H1 (cell line): ENCODE results near the gene CHST9. TPM values are rescaled to one million over a fixed set of nuclear protein-coding genes. Genes with fewer than 3 reads are reported as not detected.

Experiments used
- CTCF ChIA-PET: fragments of 300-600 bp; sonication (Branson Sonifier 250); formaldehyde crosslinking; loops from one replicate; lab custom pipeline; 2021; ENCODE audit not compliant: partially characterized antibody; lab: Charles Lee
- POLR2A ChIA-PET: fragments of 300-600 bp; sonication (Branson Sonifier 250); formaldehyde crosslinking; loops from one replicate; lab custom pipeline; 2021; ENCODE audit warnings: inconsistent platforms; ENCODE audit not compliant: partially characterized antibody; lab: Charles Lee
- DNase-seq, 2 experiments: peaks; one replicate each; pipeline versions ENCODE4 v3.0.0 to v3.0.0-alpha.2; 2010 to 2022; ENCODE audit warnings: low spot score in 2 of 2, low read depth in 1 of 2, mixed read lengths in 1 of 2
- FAIRE-seq: peaks from 2 replicates; lab custom pipeline; 2011; peaks lifted over from hg19 to GRCh38; lab: Jason Lieb, UNC
- H2AFZ ChIP-seq: 2 replicates; pipeline ENCODE4 v1.8.1; 2012; ENCODE audit warnings: low read length, inconsistent platforms
- H2AK5ac ChIP-seq: 2 replicates; pipeline ENCODE4 v1.6.1; 2013; ENCODE audit warnings: low read depth, low read length
- H2BK120ac ChIP-seq: replicated peaks from 2 replicates; pipeline ENCODE3; 2013; ENCODE audit warnings: low read depth, low read length, inconsistent platforms
- H2BK12ac ChIP-seq: 2 replicates; pipeline ENCODE4 v1.6.1; 2013; ENCODE audit warnings: low read depth, low read length
- H2BK15ac ChIP-seq: 2 replicates; pipeline ENCODE4 v1.6.1; 2013; ENCODE audit warnings: low read length
- H2BK20ac ChIP-seq: 2 replicates; pipeline ENCODE4 v1.6.1; 2013; ENCODE audit warnings: low read length
- H2BK5ac ChIP-seq: 2 replicates; pipeline ENCODE4 v1.6.1; 2013; ENCODE audit warnings: low read depth, low read length
- H3K14ac ChIP-seq: 2 replicates; pipeline ENCODE4 v1.6.1; 2013; ENCODE audit warnings: inconsistent platforms; ENCODE audit not compliant: insufficient read length
- H3K18ac ChIP-seq: 2 replicates; pipeline ENCODE4 v1.6.1; 2013; ENCODE audit warnings: low read length; ENCODE audit errors: extremely low read depth
- H3K23ac ChIP-seq: 2 replicates; pipeline ENCODE4 v1.6.1; 2013; ENCODE audit warnings: inconsistent platforms; ENCODE audit not compliant: insufficient read length
- H3K23me2 ChIP-seq: 2 replicates; pipeline ENCODE4 v1.6.1; 2013; ENCODE audit warnings: low read depth, low read length
- H3K27ac ChIP-seq: 2 replicates; pipeline ENCODE4 v1.6.1; 2011; ENCODE audit warnings: low read depth, low read length, inconsistent platforms
- H3K27me3 ChIP-seq, 4 experiments: replicated peaks in 1 of 4; 1 replicate in 1 of 4; 2 replicates in 3 of 4; pipeline versions ENCODE4 v1.6.1 to v1.8.1; 2011 to 2013; ENCODE audit warnings: low read length in 3 of 4, mild to moderate bottlenecking in 3 of 4, inconsistent platforms in 2 of 4, mixed read lengths in 2 of 4, moderate library complexity in 1 of 4; ENCODE audit not compliant: control insufficient read depth in 3 of 4, insufficient read depth in 3 of 4; ENCODE audit errors: extremely low read depth in 1 of 4
- H3K36me3 ChIP-seq, 4 experiments: 2 replicates each; pipeline versions ENCODE4 v1.6.1 to v1.8.1; 2011 to 2013; ENCODE audit warnings: mild to moderate bottlenecking in 4 of 4, low read length in 3 of 4, moderate library complexity in 2 of 4, control low read depth in 1 of 4, inconsistent platforms in 1 of 4; ENCODE audit not compliant: insufficient read depth in 4 of 4, control insufficient read depth in 2 of 4
- H3K4ac ChIP-seq: replicated peaks from 2 replicates; pipeline ENCODE3; 2013; ENCODE audit warnings: low read length, low read depth, mixed read lengths, inconsistent platforms; ENCODE audit not compliant: insufficient read length
- H3K4me1 ChIP-seq, 4 experiments: replicated peaks in 1 of 4; 1 replicate in 1 of 4; 2 replicates in 3 of 4; pipeline versions ENCODE4 v1.6.1 to v1.8.1; 2011 to 2013; ENCODE audit warnings: low read length in 3 of 4, inconsistent platforms in 2 of 4, mixed read lengths in 1 of 4; ENCODE audit not compliant: insufficient read depth in 4 of 4, control insufficient read depth in 3 of 4
- H3K4me2 ChIP-seq, 2 experiments: 2 replicates each; pipeline versions ENCODE4 v1.6.1 to v1.8.1; 2011 to 2013; ENCODE audit warnings: low read depth in 2 of 2, low read length in 2 of 2, control low read depth in 1 of 2, inconsistent platforms in 1 of 2, mild to moderate bottlenecking in 1 of 2; ENCODE audit not compliant: insufficient read depth in 1 of 2
- H3K4me3 ChIP-seq, 4 experiments: fragments of 200-600, 300-600 bp in 1 of 4; sonication (generic), shearing (Covaris generic), sonication (Bioruptor Twin) in 1 of 4; 2 replicates each; pipeline versions ENCODE4 v1.5.1 to v1.8.1; 2011 to 2016; ENCODE audit warnings: low read length in 4 of 4, low read depth in 3 of 4, control low read depth in 2 of 4, inconsistent platforms in 2 of 4, mild to moderate bottlenecking in 2 of 4, mixed read lengths in 1 of 4, moderate library complexity in 1 of 4; ENCODE audit not compliant: insufficient read depth in 2 of 4; ENCODE audit errors: extremely low read depth in 1 of 4
- H3K56ac ChIP-seq: replicated peaks from 2 replicates; pipeline ENCODE3; 2013; ENCODE audit warnings: low read depth, mild to moderate bottlenecking, mixed read lengths, low read length, inconsistent platforms; ENCODE audit not compliant: insufficient read length
- H3K79me1 ChIP-seq: 2 replicates; pipeline ENCODE4 v1.6.1; 2013; ENCODE audit warnings: low read depth, low read length, control low read depth
- H3K79me2 ChIP-seq, 2 experiments: 2 replicates each; pipeline versions ENCODE4 v1.6.1 to v1.8.1; 2012 to 2013; ENCODE audit warnings: low read length in 2 of 2, mild to moderate bottlenecking in 2 of 2, inconsistent platforms in 1 of 2; ENCODE audit not compliant: insufficient read depth in 2 of 2, control insufficient read depth in 1 of 2
- H3K9ac ChIP-seq, 4 experiments: replicated peaks in 1 of 4; 1 replicate in 1 of 4; 2 replicates in 3 of 4; pipeline versions ENCODE4 v1.6.1 to v1.8.1; 2011 to 2013; ENCODE audit warnings: low read depth in 3 of 4, low read length in 3 of 4, control low read depth in 2 of 4, mild to moderate bottlenecking in 2 of 4, moderate library complexity in 2 of 4, inconsistent platforms in 1 of 4; ENCODE audit errors: extremely low read depth in 1 of 4
- H3K9me3 ChIP-seq, 2 experiments: 2 replicates each; pipeline versions ENCODE4 v1.6.1 to v1.8.1; 2012 to 2013; ENCODE audit warnings: mild to moderate bottlenecking in 2 of 2, moderate library complexity in 2 of 2, control low read depth in 1 of 2, inconsistent platforms in 1 of 2, low read depth in 1 of 2, low read length in 1 of 2, mixed read lengths in 1 of 2; ENCODE audit not compliant: insufficient read depth in 2 of 2
- H4K20me1 ChIP-seq, 2 experiments: replicated peaks in 1 of 2; 2 replicates each; pipeline versions ENCODE3 to v1.8.1; 2011 to 2013; ENCODE audit warnings: inconsistent platforms in 2 of 2, low read length in 2 of 2, mild to moderate bottlenecking in 1 of 2; ENCODE audit not compliant: insufficient read depth in 2 of 2, control insufficient read depth in 1 of 2
- H4K5ac ChIP-seq: 2 replicates; pipeline ENCODE4 v1.6.1; 2013; ENCODE audit warnings: low read length, low read depth, mixed read lengths, inconsistent platforms; ENCODE audit not compliant: insufficient read length
- H4K8ac ChIP-seq: 2 replicates; pipeline ENCODE4 v1.8.0; 2013; ENCODE audit warnings: mild to moderate bottlenecking, moderate library complexity, low read length, inconsistent platforms; ENCODE audit not compliant: insufficient read depth; ENCODE audit errors: extremely low read depth
- H4K91ac ChIP-seq: replicated peaks from 2 replicates; pipeline ENCODE3; 2013; ENCODE audit warnings: low read length, mixed read lengths, inconsistent platforms; ENCODE audit not compliant: insufficient read length
- BCL11A ChIP-seq, 2 experiments: IDR thresholded peaks; one replicate each; pipeline ENCODE4 v1.6.1; 2011; ENCODE audit warnings: low read depth in 2 of 2, low read length in 2 of 2, mild to moderate bottlenecking in 2 of 2
- CBX5 ChIP-seq: fragments of 300-800, 300-1000 bp; sonication (generic); IDR thresholded peaks from 2 replicates; pipeline ENCODE4 v1.7.1; 2016; ENCODE audit warnings: antibody characterized with exemption, low read length, low read depth
- CREB1 ChIP-seq: IDR thresholded peaks from 2 replicates; pipeline ENCODE4 v1.6.1; 2012; ENCODE audit warnings: inconsistent platforms
- HDAC6 ChIP-seq: IDR thresholded peaks from one replicate; pipeline ENCODE4 v1.7.1; 2012; ENCODE audit warnings: low read depth, mild to moderate bottlenecking, inconsistent platforms, low read length, moderate library complexity
- JUN ChIP-seq: IDR thresholded peaks from 2 replicates; pipeline ENCODE4 v1.6.1; 2011; ENCODE audit warnings: low read depth, mild to moderate bottlenecking, improper control_type of control experiment, low read length
- MAFK ChIP-seq: IDR thresholded peaks from 2 replicates; pipeline ENCODE4 v1.6.1; 2012; ENCODE audit warnings: low read depth, mild to moderate bottlenecking, improper control_type of control experiment, low read length
- NRF1 ChIP-seq: IDR thresholded peaks from 2 replicates; pipeline ENCODE4 v1.6.1; 2011; ENCODE audit warnings: mild to moderate bottlenecking, low read depth, low read length, improper control_type of control experiment
- POLR2AphosphoS5 ChIP-seq: IDR thresholded peaks from 2 replicates; pipeline ENCODE4 v1.6.1; 2011; ENCODE audit warnings: low read depth, low read length
- RNF2 ChIP-seq: fragments of 200-900, 300-1000 bp; sonication (generic); IDR thresholded peaks from 2 replicates; pipeline ENCODE4 v1.7.1; 2016; ENCODE audit warnings: borderline replicate concordance, low read depth, mild to moderate bottlenecking, antibody characterized with exemption, low read length; ENCODE audit not compliant: poor library complexity, severe bottlenecking; ENCODE audit errors: missing control alignments
- RXRA ChIP-seq: IDR thresholded peaks from 2 replicates; pipeline ENCODE4 v1.6.1; 2011; ENCODE audit warnings: low read depth, mild to moderate bottlenecking, low read length, moderate library complexity; ENCODE audit not compliant: insufficient read depth
- SAP30 ChIP-seq: fragments of 300-600 bp; sonication (generic); IDR thresholded peaks from 2 replicates; pipeline ENCODE4 v1.7.1; 2012; ENCODE audit warnings: low read length, moderate library complexity, mild to moderate bottlenecking, inconsistent platforms; ENCODE audit not compliant: insufficient read depth, insufficient replicate concordance
- SP4 ChIP-seq: IDR thresholded peaks from 2 replicates; pipeline ENCODE4 v1.6.1; 2012; ENCODE audit warnings: low read length, inconsistent platforms
- WGBS, 2 experiments: shearing (Covaris generic) in 1 of 2; methylation state at CpG; one replicate each; pipeline versions ENCODE4 v1.1.6 to v1.1.7; 2013 to 2015; ENCODE audit warnings: low lambda C conversion rate in 2 of 2, mixed read lengths in 2 of 2, inconsistent platforms in 1 of 2, low coverage in 1 of 2, missing lambda C conversion rate in 1 of 2; ENCODE audit not compliant: insufficient replicate concordance in 2 of 2, insufficient coverage in 1 of 2, insufficient read length in 1 of 2; ENCODE audit errors: extremely low coverage in 1 of 2, missing lambda C conversion rate in 1 of 2; 5-methylcytosine and 5-hydroxymethylcytosine counted together
- polyA plus RNA-seq, 7 experiments: library from polyadenylated mRNA; depleted of rRNA in 3 of 7; stranded (reverse) in 5 of 7; unstranded in 2 of 7; fragments of >200 nt in 5 of 7; fragments of 200-250 nt in 2 of 7; gene quantifications; 1 replicate in 5 of 7; 2 replicates in 1 of 7; 4 replicates in 1 of 7; pipeline versions ENCODE4 v1.2.1 to v1.2.3, GENCODE V29; 2011 to 2013; ENCODE audit warnings: missing spikeins in 2 of 7, mixed read lengths in 2 of 7
- total RNA-seq: library from RNA; stranded (reverse); fragmentation: NEBNext Ultra II Directional; extraction: Animal tissue kit (Norgen Biotek cat#: 25700); gene quantifications from 2 replicates; pipeline ENCODE4 v1.2.1, GENCODE V29; 2021
- TF ChIP-seq, protein P1 (sequence below): IDR thresholded peaks from 2 replicates; pipeline ENCODE4 v1.6.1; 2012; ENCODE audit warnings: low read length, inconsistent platforms

The CHST9 gene
- total and polyA plus RNA-seq, 2 of the 8 experiments (the other 6 are each of a cell fraction or from before 2014, with no cell fraction given) = 3.2 to 24.3 TPM

DNA sequence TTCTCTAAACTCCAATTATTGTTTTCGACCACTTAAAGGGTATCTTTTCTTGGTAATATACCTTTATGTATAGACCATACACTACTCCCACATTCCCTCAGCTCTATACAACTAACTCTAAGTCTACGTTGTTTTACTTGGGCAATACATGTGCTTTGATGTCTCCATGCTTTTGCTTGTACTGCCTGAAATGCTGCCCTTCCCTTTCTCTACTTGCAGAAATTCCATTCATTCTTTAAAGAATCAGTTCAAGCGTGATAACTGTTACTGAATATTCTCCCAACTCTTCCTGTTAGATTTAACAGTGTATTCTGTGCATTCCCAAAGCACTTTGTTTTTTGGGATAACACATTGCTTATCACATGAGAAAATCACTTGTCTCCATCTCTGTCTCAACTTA is 162.6 kb downstream of the CHST9 start:
- H2BK120ac ChIP-seq = no peak overlapping the region
- H2BK15ac ChIP-seq = no peak overlapping the region
- WGBS, 2 experiments = 63% methylated on average over 3 of the region's 3 CpGs; no CpG with 5 or more reads in 1 of the 2 experiments
- FAIRE-seq (no peak), DNase-seq (no peak)
- no peak overlapping the region for H3K4me2 ChIP-seq
- no peak overlapping the region for H2AK5ac ChIP-seq
- H3K9ac ChIP-seq = no peak overlapping the region
- no peaks in the 10 kb centered on the region for H3K23me2 ChIP-seq
- no peak overlapping the region for H3K4ac ChIP-seq
- no peaks in the 10 kb centered on the region for H4K20me1 ChIP-seq
- no peak overlapping the region for H2BK5ac ChIP-seq
- no peak overlapping the region for H2BK12ac ChIP-seq
- no peaks in the 10 kb centered on the region for H3K79me2 ChIP-seq
- no peak overlapping the region for H3K56ac ChIP-seq
- H3K4me3 ChIP-seq = no peak overlapping the region
- H4K8ac ChIP-seq = no peak overlapping the region
- no peak overlapping the region for H3K27ac ChIP-seq
- no peak overlapping the region for H2AFZ ChIP-seq
- H3K4me1 ChIP-seq = 0 out of 7 replicates have a peak, but pooled peaks cover 0 to 2% (median 0%) of the 10 kb centered on the region in 4 experiments
- no peak overlapping the region for H3K18ac ChIP-seq
- H3K23ac ChIP-seq = no peak overlapping the region
- no peaks in the 10 kb centered on the region for H3K79me1 ChIP-seq
- no peaks in the 10 kb centered on the region for H3K9me3 ChIP-seq
- ChIA-PET CTCF (interaction anchor here (0.7 to 1.5 kb wide), 2 partner anchors 11 to 275 kb away, joined by 3 to 7 read pairs; no protein-coding TSS in a partner anchor), POLR2A (no interaction called here)
- H2BK20ac ChIP-seq = no peak overlapping the region
- no peaks in the 10 kb centered on the region for H3K27me3 ChIP-seq
- H3K14ac ChIP-seq = no peak overlapping the region
- no peak overlapping the region for H4K91ac ChIP-seq
- H4K5ac ChIP-seq = no peak overlapping the region
- no peaks in the 10 kb centered on the region for H3K36me3 ChIP-seq
- TF ChIP-seq CBX5 (no peak), BCL11A (IDR thresholded peaks at IDR 0.05; ENCODE audit: low read depth in 2 of 2, low read length in 2 of 2) (no peak), POLR2AphosphoS5 (no peak), SAP30 (no peak), CREB1 (no peak), RNF2 (no peak), RXRA (no peak), NRF1 (no peak), HDAC6 (no peak), MAFK (no peak), SP4 (no peak), JUN (no peak)
- TF ChIP-seq, protein P1, sequence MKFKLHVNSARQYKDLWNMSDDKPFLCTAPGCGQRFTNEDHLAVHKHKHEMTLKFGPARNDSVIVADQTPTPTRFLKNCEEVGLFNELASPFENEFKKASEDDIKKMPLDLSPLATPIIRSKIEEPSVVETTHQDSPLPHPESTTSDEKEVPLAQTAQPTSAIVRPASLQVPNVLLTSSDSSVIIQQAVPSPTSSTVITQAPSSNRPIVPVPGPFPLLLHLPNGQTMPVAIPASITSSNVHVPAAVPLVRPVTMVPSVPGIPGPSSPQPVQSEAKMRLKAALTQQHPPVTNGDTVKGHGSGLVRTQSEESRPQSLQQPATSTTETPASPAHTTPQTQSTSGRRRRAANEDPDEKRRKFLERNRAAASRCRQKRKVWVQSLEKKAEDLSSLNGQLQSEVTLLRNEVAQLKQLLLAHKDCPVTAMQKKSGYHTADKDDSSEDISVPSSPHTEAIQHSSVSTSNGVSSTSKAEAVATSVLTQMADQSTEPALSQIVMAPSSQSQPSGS = no peak
